Renal pelvis (tissue), 12 donors: ENCODE data around the gene ACAD9. TPM values are rescaled to one million over a fixed set of nuclear protein-coding genes. Genes with fewer than 3 reads are reported as not detected.
"Not testable (repeated sequence)": the region's sequence is repeated elsewhere in the genome, so short reads cannot be mapped to it uniquely, and the experiment has no call there.

ENCODE experiments used
- DNase-seq: peaks from one replicate; pipeline ENCODE4 v3.0.0-alpha.2; 2013
- long read RNA-seq, 16 experiments: transcript quantifications; one replicate each; lab custom pipeline, GENCODE V29; 2026
- polyA plus RNA-seq, 3 donors: library from polyadenylated mRNA; unstranded; fragments of 120-200 nt; gene quantifications; one replicate each; pipeline ENCODE4 v1.2.1, GENCODE V29; 2013; ENCODE audit not compliant: insufficient read length in 3 of 3

ACAD9 gene
- 10 to 100 TPM; 35.6 to 47.3 (median 46.6) TPM for polyA plus RNA-seq
- long read RNA-seq, donor 1, transcript ACAD9-201 (18 exons, 2,454 nt): major isoform, 9 of 9 reads
- long read RNA-seq, donor 1, partial matches to known transcripts: 0 of 9 reads
- long read RNA-seq, donor 1, other reads (novel, unspliced or antisense): 0 of 9 reads
- long read RNA-seq, donor 2, transcript ACAD9-201 (18 exons, 2,454 nt): major isoform, 8 of 8 reads
- long read RNA-seq, donor 2, partial matches to known transcripts: 0 of 8 reads
- long read RNA-seq, donor 2, other reads (novel, unspliced or antisense): 0 of 8 reads
- long read RNA-seq, donor 3, partial matches to known transcripts: 0 of 4 reads
- long read RNA-seq, donor 3, other reads (novel, unspliced or antisense): 0 of 4 reads
- long read RNA-seq, donor 4, transcript ACAD9-201 (18 exons, 2,454 nt): major isoform, 7 of 7 reads
- long read RNA-seq, donor 4, partial matches to known transcripts: 0 of 7 reads
- long read RNA-seq, donor 4, other reads (novel, unspliced or antisense): 0 of 7 reads
- long read RNA-seq, donor 5, partial matches to known transcripts: 0 of 2 reads
- long read RNA-seq, donor 5, other reads (novel, unspliced or antisense): 0 of 2 reads
- long read RNA-seq, donor 6, transcript ACAD9-201 (18 exons, 2,454 nt): major isoform, 11 of 12 reads
- long read RNA-seq, donor 6, partial matches to known transcripts: 0 of 12 reads
- long read RNA-seq, donor 6, other reads (novel, unspliced or antisense): 0 of 12 reads
- long read RNA-seq, donor 7, transcript ACAD9-201 (18 exons, 2,454 nt): major isoform, 5 of 6 reads
- long read RNA-seq, donor 7, partial matches to known transcripts: 0 of 6 reads
- long read RNA-seq, donor 7, other reads (novel, unspliced or antisense): 0 of 6 reads
- long read RNA-seq, donor 8, partial matches to known transcripts: 0 of 1 reads
- long read RNA-seq, donor 8, other reads (novel, unspliced or antisense): 0 of 1 reads
- long read RNA-seq, donor 9, transcript ACAD9-201 (18 exons, 2,454 nt): major isoform, 11 of 11 reads
- long read RNA-seq, donor 9, partial matches to known transcripts: 0 of 11 reads
- long read RNA-seq, donor 9, other reads (novel, unspliced or antisense): 0 of 11 reads
- long read RNA-seq, donor 10, transcript ACAD9-201 (18 exons, 2,454 nt): major isoform, 5 of 7 reads
- long read RNA-seq, donor 10, partial matches to known transcripts: 0 of 7 reads
- long read RNA-seq, donor 10, other reads (novel, unspliced or antisense): 0 of 7 reads
- long read RNA-seq, donor 11, transcript ACAD9-201 (18 exons, 2,454 nt): major isoform, 6 of 6 reads
- long read RNA-seq, donor 11, partial matches to known transcripts: 0 of 6 reads
- long read RNA-seq, donor 11, other reads (novel, unspliced or antisense): 0 of 6 reads
- long read RNA-seq, donor 12, transcript ACAD9-201 (18 exons, 2,454 nt): major isoform, 5 of 5 reads
- long read RNA-seq, donor 12, partial matches to known transcripts: 0 of 5 reads
- long read RNA-seq, donor 12, other reads (novel, unspliced or antisense): 0 of 5 reads
- long read RNA-seq, donor 13, partial matches to known transcripts: 0 of 4 reads
- long read RNA-seq, donor 13, other reads (novel, unspliced or antisense): 0 of 4 reads
- long read RNA-seq, donor 14: 0 reads
- long read RNA-seq, donor 15, transcript ACAD9-201 (18 exons, 2,454 nt): major isoform, 14 of 14 reads
- long read RNA-seq, donor 15, partial matches to known transcripts: 0 of 14 reads
- long read RNA-seq, donor 15, other reads (novel, unspliced or antisense): 0 of 14 reads
- long read RNA-seq, donor 16, transcript ACAD9-201 (18 exons, 2,454 nt): major isoform, 5 of 7 reads
- long read RNA-seq, donor 16, partial matches to known transcripts: 0 of 7 reads
- long read RNA-seq, donor 16, other reads (novel, unspliced or antisense): 0 of 7 reads

DNA sequence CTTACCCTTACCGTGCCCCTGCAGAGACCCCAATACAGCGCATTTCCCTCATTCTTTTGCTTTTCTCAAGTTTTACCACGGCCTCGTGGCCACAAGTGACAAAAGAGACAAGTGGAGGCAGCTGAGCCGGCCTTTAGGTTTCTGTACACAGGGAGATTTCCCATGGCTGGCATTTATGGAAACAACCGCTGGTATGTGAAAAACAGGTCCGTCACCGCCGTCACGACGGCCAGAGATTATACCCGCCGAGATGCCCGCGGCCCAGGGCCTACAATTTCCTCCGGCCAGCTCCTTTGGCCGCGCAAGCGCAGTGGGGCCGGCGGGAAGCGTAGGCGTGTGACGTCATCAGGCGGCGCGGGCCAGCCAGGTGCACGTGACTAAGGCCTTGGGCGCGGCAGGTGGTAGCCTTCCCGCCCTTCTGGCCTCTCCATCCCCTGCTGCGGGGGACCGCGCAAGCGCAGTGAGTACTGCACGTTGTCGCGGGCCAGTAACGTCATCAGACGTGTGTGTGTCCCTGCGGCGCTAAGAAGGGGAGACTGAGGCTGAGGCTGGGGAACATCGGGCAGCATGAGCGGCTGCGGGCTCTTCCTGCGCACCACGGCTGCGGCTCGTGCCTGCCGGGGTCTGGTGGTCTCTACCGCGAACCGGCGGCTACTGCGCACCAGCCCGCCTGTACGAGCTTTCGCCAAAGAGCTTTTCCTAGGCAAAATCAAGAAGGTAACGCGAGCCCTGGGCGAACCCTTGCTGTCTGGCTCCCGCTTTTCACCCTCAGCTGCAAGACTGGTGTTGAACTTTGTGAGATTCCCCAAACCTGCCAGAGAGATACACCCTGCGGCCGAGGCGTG, at the start of gene ACAD9:
TSS of gene ACAD9 (plus strand) at position 496 of the 845 bp plus-strand sequence. CDS start at position 568, 72 bp downstream.
- DNase-seq: peak; percentile 97

DNA sequence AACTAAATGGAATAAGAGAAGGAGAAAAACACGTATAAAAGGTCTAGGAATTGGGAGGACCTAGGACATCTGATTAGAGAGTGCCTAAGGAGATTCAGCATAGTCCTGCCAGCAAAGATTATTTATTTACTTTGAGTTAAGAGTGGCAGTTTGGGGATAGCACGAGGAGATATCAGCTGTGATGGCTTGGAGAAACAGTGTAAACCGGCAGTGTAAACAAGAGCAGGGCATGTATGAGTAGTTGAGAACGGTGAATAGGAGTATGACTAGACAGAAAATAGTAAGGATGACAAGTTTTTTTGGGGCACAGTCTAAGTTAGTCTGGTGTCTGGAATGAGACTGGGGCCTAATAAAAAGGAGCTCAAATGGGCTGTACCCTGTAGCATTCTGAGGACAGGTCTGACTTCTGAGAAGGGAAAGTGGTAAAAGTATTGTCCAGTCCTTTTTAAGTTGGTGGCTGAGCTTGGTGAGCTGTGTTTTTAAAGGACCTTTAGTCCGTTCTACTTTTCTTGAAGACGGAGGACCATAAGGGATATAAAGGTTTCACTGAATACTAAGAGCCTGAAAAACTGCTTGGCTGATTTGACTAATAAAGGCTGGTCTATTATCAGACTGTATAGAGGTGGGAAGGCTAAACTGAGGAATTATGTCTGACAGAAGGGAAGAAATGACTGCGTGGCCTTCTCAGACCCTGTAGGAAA, 49.3 kb upstream of the ACAD9 start:
- not testable (repeated sequence) for DNase-seq

DNA sequence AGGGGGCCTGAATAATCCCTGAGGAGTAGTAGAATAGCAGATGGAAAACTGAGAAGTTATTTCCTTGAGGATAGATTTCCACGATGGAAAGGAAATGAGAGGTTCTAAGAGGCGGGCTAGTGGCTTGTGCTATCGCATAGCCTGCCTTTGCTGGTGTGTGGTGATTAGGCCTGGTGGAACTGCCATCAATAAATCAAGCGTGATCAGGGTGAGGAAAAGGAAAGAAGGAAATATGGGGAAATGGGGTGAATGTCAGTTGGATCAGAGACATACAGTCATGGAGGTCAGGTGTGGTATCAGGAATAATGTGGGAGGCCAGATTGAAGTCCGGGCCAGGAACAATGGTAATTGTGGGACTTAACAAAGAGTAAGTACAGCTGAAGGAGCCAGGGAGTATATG, 48.7 kb upstream of the ACAD9 start:
- not testable (repeated sequence) for DNase-seq

DNA sequence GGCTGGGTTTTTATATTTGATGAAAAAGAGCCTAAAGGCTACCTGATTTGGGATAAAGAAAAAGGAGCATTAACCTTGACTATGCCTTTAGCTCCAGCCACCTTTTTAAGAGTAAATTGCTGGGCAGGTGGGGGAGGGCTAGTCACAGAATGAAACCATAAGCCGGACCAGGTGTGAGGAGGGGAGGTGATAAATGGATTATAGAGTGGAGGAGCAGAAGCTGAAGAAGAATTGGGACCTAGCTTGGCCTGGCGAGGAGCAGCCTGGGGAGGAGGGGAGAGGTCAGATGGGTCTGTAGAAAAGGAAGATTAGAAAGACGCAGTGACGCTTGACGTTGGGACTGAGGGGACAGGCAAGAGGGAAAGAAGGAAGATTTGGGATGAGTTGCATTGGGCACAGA, 46.4 kb upstream of the ACAD9 start:
- not testable (repeated sequence) for DNase-seq

DNA sequence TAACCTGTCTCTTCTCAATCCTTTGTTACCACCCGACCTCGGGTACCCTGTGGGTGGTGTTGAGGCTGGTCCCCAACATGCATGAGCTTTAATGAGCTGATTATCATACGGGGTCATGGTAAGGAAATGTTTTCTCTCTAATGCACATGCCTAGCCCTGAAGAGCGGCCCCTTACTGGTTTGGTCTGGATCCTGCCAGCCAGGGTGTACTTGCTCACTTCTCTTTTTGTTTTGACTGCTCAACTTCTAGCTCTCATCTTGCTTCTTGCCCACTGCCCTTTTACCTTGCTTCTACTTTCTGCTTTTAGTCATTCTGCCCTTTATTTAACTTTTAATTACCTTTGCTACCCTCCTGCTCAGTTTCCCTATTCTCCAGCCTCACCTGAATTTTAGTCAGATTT, 44.3 kb upstream of the ACAD9 start:
- DNase-seq: no peak

DNA sequence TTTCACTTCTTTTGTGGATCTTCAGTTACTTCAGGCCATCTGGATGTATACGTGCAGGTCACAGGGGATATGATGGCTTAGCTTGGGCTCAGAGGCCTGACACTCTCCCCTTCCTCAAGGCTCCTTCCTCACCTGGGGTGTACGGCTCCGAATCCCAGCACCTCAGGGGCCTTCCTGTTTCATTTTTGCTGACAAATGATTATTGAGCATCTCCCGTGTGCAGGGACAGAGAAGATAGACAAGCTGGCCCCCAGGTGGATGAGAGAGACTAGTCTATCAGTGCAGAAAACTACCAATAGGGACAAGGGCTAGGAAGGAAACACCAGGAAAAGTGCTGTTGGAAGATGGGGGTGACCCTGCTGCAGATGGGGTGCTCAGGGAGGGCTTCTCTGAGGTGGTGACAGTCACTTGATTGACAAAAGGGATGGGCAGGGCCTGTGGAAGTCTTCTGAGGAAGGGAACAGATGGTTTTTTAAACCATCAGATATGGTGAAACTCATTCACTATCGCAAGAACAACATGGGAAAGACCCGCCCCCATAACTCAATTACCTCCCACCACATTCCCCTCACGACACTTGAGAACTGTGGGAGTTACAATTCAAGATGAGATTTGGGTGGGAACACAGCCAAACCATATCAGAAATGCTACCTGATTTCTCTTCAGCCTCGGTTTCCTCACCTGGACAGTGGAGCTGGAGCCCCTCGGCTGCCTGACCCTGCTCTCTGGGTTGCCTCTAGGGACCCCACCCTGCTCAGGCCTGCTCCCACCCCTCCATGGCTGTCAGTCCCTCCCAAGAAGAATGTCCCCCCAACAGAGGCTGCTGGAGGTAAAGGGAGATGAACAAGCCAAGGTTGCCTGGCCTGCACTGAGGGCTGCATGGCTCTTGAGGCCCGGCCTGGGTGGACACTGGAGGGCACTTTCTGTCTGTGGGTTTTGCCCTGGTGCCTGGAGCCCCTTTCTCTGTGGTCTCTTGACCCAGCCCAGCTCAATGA, 37.2 kb upstream of the ACAD9 start:
- DNase-seq: no peak

DNA sequence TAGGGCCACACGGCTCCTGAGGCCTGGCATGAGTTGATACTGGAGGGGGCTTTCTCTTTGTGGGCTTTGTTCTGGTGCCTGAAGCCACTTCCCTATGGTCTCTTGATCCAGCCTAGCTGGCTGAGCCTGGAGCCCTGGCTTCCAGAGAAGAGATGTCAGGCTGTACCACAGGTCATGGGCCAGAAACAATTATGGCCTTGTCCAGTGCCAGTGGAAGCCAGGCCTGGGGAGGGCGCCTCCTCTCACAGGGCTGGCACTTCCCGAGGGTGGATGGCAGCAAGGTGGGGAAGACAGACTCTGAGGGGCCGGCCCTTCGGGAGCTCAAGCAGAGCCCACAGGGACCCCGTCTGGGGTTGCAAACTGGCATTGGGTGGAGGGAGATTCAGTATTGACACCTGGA, 34.9 kb upstream of the ACAD9 start:
- no peak for DNase-seq

DNA sequence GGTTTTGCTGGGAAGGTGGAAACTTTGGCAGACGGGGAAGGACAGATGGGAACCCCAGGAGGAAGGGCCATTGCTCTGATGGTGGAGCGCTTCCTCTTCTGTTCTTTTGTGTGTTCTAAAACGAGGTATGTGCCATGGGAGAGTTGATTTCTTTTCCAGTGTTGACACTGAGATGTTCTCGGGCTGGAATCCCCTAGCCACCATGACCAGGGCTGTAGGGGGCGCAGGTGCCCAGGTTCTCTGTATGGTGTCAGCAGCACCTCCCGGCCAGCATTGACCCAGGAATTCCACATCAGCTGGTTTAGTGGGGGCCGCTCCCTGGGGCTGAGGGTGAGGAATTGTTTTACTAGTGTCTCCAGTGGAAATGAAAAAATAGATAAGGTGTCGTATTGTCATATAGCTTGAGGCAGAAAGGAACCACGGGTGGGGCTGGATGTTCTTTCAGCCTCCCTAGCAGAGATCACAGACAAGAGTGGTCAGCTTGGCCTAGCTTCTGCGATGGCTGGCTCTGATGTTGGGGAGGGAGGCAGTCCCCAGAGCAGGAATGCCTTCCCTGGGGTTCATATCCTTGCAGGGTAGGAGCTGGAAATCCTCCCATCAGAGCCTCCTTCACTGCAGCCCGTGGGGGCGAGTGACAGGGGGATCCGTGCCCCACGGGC, 34.2 kb upstream of the ACAD9 start:
- DNase-seq: peak; percentile 28

DNA sequence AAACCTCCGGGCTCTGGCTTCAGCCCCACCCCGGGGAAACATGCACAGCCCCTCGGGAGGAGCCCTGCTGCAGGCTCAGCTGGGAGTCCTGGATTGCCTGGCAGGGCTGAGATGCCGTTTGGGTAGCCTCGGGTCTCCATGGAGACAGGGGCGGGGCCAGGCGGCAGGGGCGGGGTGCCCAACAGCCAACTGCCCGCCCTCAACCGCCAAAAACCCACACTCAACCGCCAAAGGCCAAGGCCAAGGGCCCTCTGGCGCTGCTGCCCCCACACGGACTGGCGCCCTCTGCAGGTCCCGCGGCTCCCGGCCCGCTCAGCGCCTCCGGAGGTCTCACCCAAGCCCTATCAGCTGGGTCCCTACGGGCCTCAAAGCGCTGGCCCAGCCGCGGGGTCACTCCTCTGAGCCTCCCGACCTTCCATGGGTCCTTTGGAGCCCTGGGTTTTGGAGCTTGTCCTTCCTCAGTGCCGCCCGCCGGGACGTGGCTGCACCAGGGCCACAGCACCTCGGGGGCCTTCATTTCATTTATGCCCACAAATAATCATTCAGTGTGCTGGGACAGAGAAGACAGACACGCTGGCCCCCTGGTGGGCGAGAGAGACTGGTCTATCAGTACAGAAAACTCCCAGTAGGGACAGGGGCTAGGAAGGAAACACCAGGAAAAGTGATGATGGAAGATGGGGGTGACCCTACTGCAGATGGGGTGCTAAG, 33.5 kb upstream of the ACAD9 start:
- peak; percentile 72 for DNase-seq

DNA sequence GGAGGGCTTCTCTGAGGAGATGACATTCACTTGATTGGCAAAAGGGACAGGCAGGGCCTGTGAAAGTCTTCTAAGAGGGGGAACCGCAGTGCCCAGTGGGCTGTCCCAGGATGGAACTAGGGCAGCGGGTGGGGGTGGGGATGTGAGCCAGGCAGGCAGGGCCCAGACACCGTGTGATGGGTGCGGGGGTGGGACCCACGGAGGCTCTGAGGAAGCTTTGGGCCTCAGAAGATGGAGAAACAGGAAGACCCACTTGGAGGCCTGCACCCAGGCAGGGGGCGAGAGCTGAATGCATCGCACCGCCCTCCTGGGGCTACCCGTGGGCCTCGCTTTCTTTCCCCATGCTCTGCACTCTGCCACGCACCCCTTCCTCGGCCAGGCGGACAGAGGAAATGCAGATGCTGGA, 32.9 kb upstream of the ACAD9 start:
- DNase-seq: no peak

DNA sequence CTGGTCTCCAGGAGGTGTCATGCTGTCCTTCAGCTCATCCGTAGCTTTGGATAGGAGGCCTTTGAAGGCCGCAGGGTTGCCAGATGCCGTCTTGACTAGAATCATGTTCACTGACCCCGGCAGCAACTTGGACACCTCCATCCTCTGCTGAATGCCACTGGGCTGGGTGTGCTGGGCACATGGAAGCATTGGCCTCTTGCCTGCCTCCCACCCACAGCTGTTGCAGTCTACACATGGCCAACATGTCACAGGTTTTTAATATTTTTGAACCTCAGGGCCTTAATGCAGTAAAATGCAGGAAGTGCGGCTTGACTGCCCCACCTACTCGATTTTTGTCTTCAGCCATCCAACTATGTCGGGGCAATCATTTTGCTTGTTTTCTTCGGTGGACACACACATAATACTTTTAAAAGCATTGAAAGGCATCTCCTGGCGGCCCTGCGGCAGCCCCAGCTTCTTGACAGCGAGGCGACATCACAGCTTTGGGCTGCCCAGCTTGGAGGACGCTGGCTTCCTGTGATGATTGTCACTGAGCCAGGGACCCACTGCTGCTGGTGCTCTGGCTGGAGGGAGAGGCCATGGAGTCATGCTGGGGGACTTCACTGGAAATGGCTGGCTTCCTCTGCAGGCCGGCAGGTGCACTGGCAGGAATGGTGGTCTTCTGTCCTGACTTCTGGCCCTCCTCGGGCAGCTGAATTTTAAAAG, 31.6 kb upstream of the ACAD9 start:
- no peak for DNase-seq

DNA sequence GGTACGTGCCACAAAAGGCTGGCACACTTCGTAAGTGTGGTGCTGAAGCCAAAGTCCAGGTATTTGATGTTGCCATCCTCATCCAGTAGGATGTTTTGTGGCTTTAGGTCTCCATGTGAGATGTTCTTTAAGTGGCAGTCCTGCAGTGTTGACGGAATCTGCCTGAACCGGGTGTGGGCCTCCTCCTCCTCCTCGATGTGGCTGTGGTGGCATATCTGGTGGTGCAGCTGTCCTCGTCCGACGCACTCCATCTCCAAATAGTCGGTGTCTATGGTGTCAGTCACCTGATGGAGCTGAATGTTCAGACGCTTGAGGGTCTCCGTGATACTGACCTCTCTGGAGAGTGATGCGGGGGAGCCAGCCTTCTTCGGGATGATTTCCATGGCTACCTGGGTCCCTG, 30.5 kb upstream of the ACAD9 start:
- DNase-seq: no peak

DNA sequence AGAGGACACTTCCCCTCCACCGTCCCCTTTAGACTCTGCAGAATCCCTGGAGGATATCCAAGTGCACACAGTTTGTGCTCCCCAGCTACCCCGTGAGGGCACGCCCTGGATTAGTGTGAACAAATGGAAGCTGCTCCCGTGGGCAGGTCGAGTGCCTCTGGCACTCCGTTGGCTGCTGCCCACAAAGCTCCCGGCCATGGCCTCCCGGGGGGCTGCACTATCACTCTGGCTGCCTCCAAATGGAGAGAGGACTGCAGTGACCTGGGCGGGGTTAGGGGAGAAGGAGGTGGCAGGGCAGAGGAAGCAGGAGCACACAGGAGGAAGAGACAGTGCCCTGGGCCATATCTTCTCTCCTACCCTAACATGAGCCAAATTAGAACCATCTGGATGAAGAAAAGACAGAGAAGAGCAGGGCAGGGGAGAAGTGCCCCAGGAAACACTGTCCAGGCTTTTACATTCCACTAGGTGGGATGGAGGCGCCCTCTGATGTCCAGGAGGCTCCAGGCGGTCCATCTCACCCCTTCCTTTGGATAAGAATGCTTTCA, 29.4 kb upstream of the ACAD9 start:
- DNase-seq: no peak

DNA sequence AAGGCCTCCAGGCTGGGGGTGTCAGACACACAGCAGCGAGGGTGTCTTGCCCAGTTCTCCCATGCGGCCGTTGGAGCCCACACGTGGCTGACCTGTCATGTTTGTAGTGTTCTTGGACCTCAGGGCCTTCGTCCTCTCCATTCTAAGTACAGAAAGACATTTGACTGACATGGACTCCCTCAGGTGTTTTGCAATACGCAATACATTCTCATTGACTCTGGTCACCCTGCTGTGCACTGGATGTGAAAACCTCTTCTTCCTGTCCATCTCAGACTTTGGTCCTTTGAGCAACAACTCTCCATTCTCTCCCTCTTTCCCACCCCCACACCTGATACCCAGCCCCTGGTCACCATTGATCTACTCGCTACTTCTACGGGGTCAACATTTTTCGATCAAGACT, 28.9 kb upstream of the ACAD9 start:
- DNase-seq: no peak

DNA sequence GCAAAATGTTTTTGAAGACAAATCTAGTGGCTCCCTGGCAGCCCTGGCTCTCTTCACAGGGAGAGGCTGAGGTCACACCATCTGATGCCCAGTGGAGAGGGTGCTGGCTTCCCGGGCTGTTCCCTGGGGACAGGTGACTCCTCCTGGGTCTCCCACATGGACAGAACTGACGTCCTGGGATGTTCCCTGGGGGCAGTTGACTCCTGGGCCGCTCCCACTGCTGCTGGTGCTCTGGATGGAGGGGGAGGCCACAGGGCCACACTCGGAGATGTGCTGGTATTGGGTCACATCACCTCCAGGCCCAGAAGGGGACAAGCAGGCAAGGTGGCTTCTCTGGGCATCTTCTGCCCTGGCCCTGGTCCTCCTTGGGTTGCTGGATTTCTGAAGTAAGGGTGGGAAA, 27.8 kb upstream of the ACAD9 start:
- DNase-seq: no peak
